Vagina (tissue), 2 donors: ENCODE measurements around the gene ANKHD1.

Experiments
- CTCF ChIP-seq, 3 experiments: fragments of 450-650 bp in 2 of 3; fragments of 200-600 bp in 1 of 3; sonication (generic) in 1 of 3; IDR thresholded peaks; one replicate each; pipeline ENCODE4 v1.5.1; 2017 to 2019; ENCODE audit warnings: antibody characterized with exemption in 3 of 3, mild to moderate bottlenecking in 2 of 3, moderate library complexity in 2 of 3
- POLR2A ChIP-seq, 2 donors: fragments of 450-650 bp; IDR thresholded peaks; one replicate each; pipeline ENCODE4 v1.6.1; 2017; ENCODE audit warnings: antibody characterized with exemption in 2 of 2, mild to moderate bottlenecking in 2 of 2, moderate library complexity in 2 of 2

GRCh38 chr5:140558542-140558941 lies 156.9 kb downstream of the ANKHD1 start:
- no peak for TF ChIP-seq POLR2A (IDR thresholded peaks at IDR 0.05)
- no peak for TF ChIP-seq CTCF (IDR thresholded peaks at IDR 0.05)
